ENCODE measurements around the gene CMTM3.
A peak's percentile ranks its signal among the peaks of the same experiment; 100 is the strongest.
"Not testable (repeated sequence)": the region's sequence is repeated elsewhere in the genome, so short reads cannot be mapped to it uniquely, and the experiment has no call there.

The CMTM3 gene

GRCh38 chr16:66661210-66661560, 56.7 kb downstream of the CMTM3 start:
- H3K4me3 Mint-ChIP-seq = no peak overlapping the region
- peaks cover 45% of the 10 kb centered on the region for H3K4me1 Mint-ChIP-seq (ENCODE audit: low read depth)
- H3K9me3 Mint-ChIP-seq = no peaks in the 10 kb centered on the region
- H3K27me3 Mint-ChIP-seq = no peaks in the 10 kb centered on the region
- peak overlapping the region; percentile 45 for H3K27ac Mint-ChIP-seq
- H3K36me3 Mint-ChIP-seq (ENCODE audit: low read depth) = no peaks in the 10 kb centered on the region
- intact Hi-C loops (cut with micrococcal nuclease) = loop anchor here (5.0 kb wide), 1 partner anchor 36 kb away; the partner anchor contains the start of gene CMTM4

- peaks cover 41% of the 10 kb centered on the region for H3K4me1 Mint-ChIP-seq (ENCODE audit: low read depth)
- H3K4me3 Mint-ChIP-seq; H3K9me3 Mint-ChIP-seq; H3K27me3 Mint-ChIP-seq; H3K36me3 Mint-ChIP-seq (ENCODE audit: low read depth): not testable (repeated sequence)
- H3K27ac Mint-ChIP-seq = peak overlapping the region; percentile 25
- intact Hi-C loops (cut with micrococcal nuclease) = loop anchor here (5.0 kb wide), 1 partner anchor 35 kb away; the partner anchor contains the start of gene CMTM4
Observed at GRCh38 chr16:66661671-66662346, 57.3 kb downstream of the CMTM3 start.

GRCh38 chr16:66662445-66663194, 58.1 kb downstream of the CMTM3 start:
- no peak overlapping the region for H3K4me3 Mint-ChIP-seq

More at GRCh38 chr16:66662445-66663194, 58.1 kb downstream of the CMTM3 start:
- H3K4me1 Mint-ChIP-seq (ENCODE audit: low read depth) = peaks cover 39% of the 10 kb centered on the region
- H3K27ac Mint-ChIP-seq = peak overlapping the region; percentile 25
- H3K9me3 Mint-ChIP-seq = no peaks in the 10 kb centered on the region
- H3K36me3 Mint-ChIP-seq (ENCODE audit: low read depth) = no peaks in the 10 kb centered on the region
- H3K27me3 Mint-ChIP-seq = no peaks in the 10 kb centered on the region
- intact Hi-C loops (cut with micrococcal nuclease) = loop anchor here (5.0 kb wide), 1 partner anchor 35 kb away; the partner anchor contains the start of gene CMTM4

All from dendritic cell treated with granulocyte-macrophage colony-stimulating factor and Interleukin-4, amounts not matched to agents 40 ng/mL and 50 ng/mL, for 4 days (primary cell).